ENCODE measurements around the gene SDK1.

DNA sequence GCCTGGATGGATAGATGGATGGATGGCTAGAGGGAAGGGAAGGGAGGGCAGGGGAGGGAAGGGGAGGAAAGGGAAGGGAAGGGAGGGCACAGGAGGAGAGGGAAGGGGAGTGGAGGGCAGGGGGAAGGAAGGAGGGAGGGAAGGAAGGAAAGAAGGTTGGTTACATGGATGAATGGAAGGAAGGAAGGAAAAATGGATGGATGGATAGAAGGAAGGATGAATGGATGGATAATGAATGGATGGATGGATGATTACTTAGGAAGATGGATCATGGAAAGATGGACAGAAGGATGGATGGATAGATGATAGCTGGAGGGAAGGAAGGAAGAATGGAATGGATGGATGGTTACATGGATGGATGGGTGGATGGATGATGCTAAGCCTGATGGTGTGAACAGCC lies 929.3 kb downstream of the SDK1 start:
- TF ChIP-seq, protein P1, sequence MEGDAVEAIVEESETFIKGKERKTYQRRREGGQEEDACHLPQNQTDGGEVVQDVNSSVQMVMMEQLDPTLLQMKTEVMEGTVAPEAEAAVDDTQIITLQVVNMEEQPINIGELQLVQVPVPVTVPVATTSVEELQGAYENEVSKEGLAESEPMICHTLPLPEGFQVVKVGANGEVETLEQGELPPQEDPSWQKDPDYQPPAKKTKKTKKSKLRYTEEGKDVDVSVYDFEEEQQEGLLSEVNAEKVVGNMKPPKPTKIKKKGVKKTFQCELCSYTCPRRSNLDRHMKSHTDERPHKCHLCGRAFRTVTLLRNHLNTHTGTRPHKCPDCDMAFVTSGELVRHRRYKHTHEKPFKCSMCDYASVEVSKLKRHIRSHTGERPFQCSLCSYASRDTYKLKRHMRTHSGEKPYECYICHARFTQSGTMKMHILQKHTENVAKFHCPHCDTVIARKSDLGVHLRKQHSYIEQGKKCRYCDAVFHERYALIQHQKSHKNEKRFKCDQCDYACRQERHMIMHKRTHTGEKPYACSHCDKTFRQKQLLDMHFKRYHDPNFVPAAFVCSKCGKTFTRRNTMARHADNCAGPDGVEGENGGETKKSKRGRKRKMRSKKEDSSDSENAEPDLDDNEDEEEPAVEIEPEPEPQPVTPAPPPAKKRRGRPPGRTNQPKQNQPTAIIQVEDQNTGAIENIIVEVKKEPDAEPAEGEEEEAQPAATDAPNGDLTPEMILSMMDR (conservative IDR thresholded peaks at IDR 0.05; ENCODE audit: low read depth in 2 of 2): no peak
- TF ChIP-seq CREB1 (CRISPR knock-in tag; IDR thresholded peaks at IDR 0.05; ENCODE audit: low read depth) (no peak), EZH2 (IDR thresholded peaks at IDR 0.05; ENCODE audit: low read depth, unreplicated experiment) (no peak), JUNB (IDR thresholded peaks at IDR 0.05; ENCODE audit: unreplicated experiment) (no peak), POLR2AphosphoS5 (IDR thresholded peaks at IDR 0.05; ENCODE audit: low read depth) (no peak), EZH2phosphoT487 (IDR thresholded peaks at IDR 0.05; ENCODE audit: unreplicated experiment) (no peak), STAT1 (IDR thresholded peaks at IDR 0.05; ENCODE audit: unreplicated experiment) (no peak), ZNF331 (CRISPR knock-in tag; IDR thresholded peaks at IDR 0.05; ENCODE audit: low read depth) (no peak)
- TF ChIP-seq, protein P2, sequence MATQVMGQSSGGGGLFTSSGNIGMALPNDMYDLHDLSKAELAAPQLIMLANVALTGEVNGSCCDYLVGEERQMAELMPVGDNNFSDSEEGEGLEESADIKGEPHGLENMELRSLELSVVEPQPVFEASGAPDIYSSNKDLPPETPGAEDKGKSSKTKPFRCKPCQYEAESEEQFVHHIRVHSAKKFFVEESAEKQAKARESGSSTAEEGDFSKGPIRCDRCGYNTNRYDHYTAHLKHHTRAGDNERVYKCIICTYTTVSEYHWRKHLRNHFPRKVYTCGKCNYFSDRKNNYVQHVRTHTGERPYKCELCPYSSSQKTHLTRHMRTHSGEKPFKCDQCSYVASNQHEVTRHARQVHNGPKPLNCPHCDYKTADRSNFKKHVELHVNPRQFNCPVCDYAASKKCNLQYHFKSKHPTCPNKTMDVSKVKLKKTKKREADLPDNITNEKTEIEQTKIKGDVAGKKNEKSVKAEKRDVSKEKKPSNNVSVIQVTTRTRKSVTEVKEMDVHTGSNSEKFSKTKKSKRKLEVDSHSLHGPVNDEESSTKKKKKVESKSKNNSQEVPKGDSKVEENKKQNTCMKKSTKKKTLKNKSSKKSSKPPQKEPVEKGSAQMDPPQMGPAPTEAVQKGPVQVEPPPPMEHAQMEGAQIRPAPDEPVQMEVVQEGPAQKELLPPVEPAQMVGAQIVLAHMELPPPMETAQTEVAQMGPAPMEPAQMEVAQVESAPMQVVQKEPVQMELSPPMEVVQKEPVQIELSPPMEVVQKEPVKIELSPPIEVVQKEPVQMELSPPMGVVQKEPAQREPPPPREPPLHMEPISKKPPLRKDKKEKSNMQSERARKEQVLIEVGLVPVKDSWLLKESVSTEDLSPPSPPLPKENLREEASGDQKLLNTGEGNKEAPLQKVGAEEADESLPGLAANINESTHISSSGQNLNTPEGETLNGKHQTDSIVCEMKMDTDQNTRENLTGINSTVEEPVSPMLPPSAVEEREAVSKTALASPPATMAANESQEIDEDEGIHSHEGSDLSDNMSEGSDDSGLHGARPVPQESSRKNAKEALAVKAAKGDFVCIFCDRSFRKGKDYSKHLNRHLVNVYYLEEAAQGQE (IDR thresholded peaks at IDR 0.05; ENCODE audit: unreplicated experiment): no peak

All from GM23338 (cell line).